NCI-H128 (cell line): ENCODE results near the gene ZNF341.

Experiments
- DNase-seq: peaks from one replicate; lab custom pipeline; 2025; ENCODE audit not compliant: unreplicated experiment; lab: John Stamatoyannopoulos, UW

ZNF341 gene

DNA sequence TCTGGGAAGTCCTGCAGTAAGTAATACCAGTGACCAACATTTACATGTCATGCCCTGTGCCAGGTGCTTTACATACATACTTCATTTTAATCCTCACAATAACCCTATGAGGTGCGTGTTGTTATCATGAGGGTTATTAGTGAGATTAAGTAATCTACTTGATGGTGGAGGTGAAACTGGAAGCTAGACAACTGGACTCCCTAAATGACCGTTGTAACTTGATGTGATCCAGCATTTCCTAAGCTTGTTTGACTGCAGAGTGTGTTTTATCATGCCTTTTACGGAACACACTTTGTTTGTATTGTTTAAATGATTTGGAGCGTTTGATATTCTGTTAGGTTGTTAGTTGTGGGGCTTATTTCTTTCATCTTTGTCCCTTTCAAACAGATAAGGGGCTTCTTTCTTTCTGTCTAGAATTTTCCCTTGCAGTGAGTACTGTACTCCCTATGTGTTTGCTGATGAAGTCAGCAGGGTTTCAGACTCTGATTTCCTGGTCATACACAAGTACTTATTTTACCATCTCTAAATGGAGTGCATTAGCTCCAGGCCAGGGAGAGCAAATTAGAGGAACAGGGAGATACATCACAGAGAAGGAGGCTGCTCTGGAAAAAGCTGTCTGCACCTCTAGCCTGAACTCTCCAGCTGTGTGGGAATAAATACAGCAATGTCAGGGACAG lies 109.1 kb downstream of the ZNF341 start:
- DNase-seq: no peak

- no peak for DNase-seq
Observed at GRCh38 chr20:33841436-33841799, 109.6 kb downstream of the ZNF341 start.
